B cell (primary cell): ENCODE measurements around the gene PALD1. TPM values are rescaled to one million over a fixed set of nuclear protein-coding genes. Genes with fewer than 3 reads are reported as not detected.

Experiments
- ATAC-seq: fragments of 200-7000 bp; cut with Tn5 transposase; one replicate; pipeline ENCODE4 v1.10.0; 2021; ENCODE audit warnings: low read depth, mild to moderate bottlenecking, moderate number of reproducible peaks, moderate library complexity
- CTCF ChIA-PET: fragments of 350-600 bp; sonication (Branson Sonifier 250); formaldehyde crosslinking; loops from one replicate; lab custom pipeline; 2021; ENCODE audit warnings: antibody characterized with exemption, inconsistent platforms; lab: Charles Lee
- POLR2A ChIA-PET: fragments of 350-600 bp; sonication (Branson Sonifier 250); formaldehyde crosslinking; loops from one replicate; lab custom pipeline; 2021; ENCODE audit warnings: antibody characterized with exemption; lab: Charles Lee
- DNase-seq: peaks from one replicate; pipeline ENCODE4 v3.0.0; 2013
- H2AFZ ChIP-seq: 2 replicates; pipeline ENCODE4 v1.6.1; 2012; ENCODE audit warnings: mild to moderate bottlenecking, low read depth, low read length; ENCODE audit not compliant: insufficient read depth, poor library complexity, severe bottlenecking
- H3K27ac ChIP-seq, 2 donors: 1 replicate in 1 of 2; 2 replicates in 1 of 2; pipeline ENCODE4 v1.5.1; 2012 to 2013; ENCODE audit warnings: low read length in 2 of 2, mild to moderate bottlenecking in 2 of 2, moderate library complexity in 1 of 2
- H3K27me3 ChIP-seq, 4 experiments: fragments of 200-600 bp in 1 of 4; sonication (generic) in 1 of 4; replicated peaks in 1 of 4; 1 replicate in 2 of 4; 2 replicates in 2 of 4; pipeline versions ENCODE4 v1.6.1 to v1.7.0; 2013 to 2016; ENCODE audit warnings: low read length in 3 of 4, mild to moderate bottlenecking in 2 of 4, mixed read lengths in 1 of 4, moderate library complexity in 1 of 4; ENCODE audit not compliant: insufficient read depth in 4 of 4, control insufficient read depth in 3 of 4; ENCODE audit errors: control extremely low read depth in 1 of 4
- H3K36me3 ChIP-seq, 2 experiments: replicated peaks in 1 of 2; 1 replicate in 1 of 2; 2 replicates in 1 of 2; pipeline versions ENCODE4 v1.6.1 to v1.7.1; 2013; ENCODE audit warnings: low read length in 1 of 2; ENCODE audit not compliant: insufficient read depth in 2 of 2, control insufficient read depth in 1 of 2; ENCODE audit errors: control extremely low read depth in 1 of 2, extremely low read depth in 1 of 2
- H3K4me1 ChIP-seq, 2 donors: fragments of 200-600 bp in 1 of 2; sonication (generic) in 1 of 2; 1 replicate in 1 of 2; 2 replicates in 1 of 2; pipeline versions ENCODE4 v1.5.1 to v1.6.1; 2013 to 2017; ENCODE audit warnings: low read length in 2 of 2; ENCODE audit not compliant: control insufficient read depth in 2 of 2, insufficient read depth in 2 of 2
- H3K4me2 ChIP-seq: replicated peaks from 2 replicates; pipeline ENCODE3; 2012; ENCODE audit warnings: mild to moderate bottlenecking, low read depth, low read length; ENCODE audit not compliant: poor library complexity, severe bottlenecking
- H3K4me3 ChIP-seq, 5 experiments: fragments of 200-600 bp in 1 of 5; sonication (generic) in 1 of 5; 1 replicate in 3 of 5; 2 replicates in 2 of 5; pipeline versions ENCODE4 v1.5.1 to v1.7.0; 2011 to 2016; ENCODE audit warnings: low read length in 4 of 5, mild to moderate bottlenecking in 4 of 5, low read depth in 2 of 5, control low read depth in 1 of 5, moderate library complexity in 1 of 5; ENCODE audit not compliant: insufficient read depth in 1 of 5; ENCODE audit errors: control extremely low read depth in 1 of 5, extremely low read depth in 1 of 5
- H3K79me2 ChIP-seq: fragments of 200-600 bp; sonication (generic); one replicate; pipeline ENCODE4 v1.6.0; 2016; ENCODE audit warnings: low read length; ENCODE audit not compliant: control insufficient read depth, insufficient read depth
- H3K9ac ChIP-seq: fragments of 200-600 bp; sonication (generic); 2 replicates; pipeline ENCODE4 v1.6.1; 2017; ENCODE audit warnings: mild to moderate bottlenecking, low read length, moderate library complexity
- H3K9me3 ChIP-seq, 3 donors: one replicate each; pipeline versions ENCODE4 v1.6.1 to v1.7.1; 2013; ENCODE audit warnings: low read length in 2 of 3; ENCODE audit not compliant: control insufficient read depth in 2 of 3, insufficient read depth in 1 of 3; ENCODE audit errors: control extremely low read depth in 1 of 3
- H4K20me1 ChIP-seq: 2 replicates; pipeline ENCODE4 v1.6.0; 2012; ENCODE audit warnings: mild to moderate bottlenecking, low read length; ENCODE audit not compliant: insufficient read depth, control insufficient read depth, poor library complexity, severe bottlenecking
- H3K27ac Mint-ChIP-seq: one replicate; pipeline ENCODE4 v1.8.0; 2021; ENCODE audit warnings: mixed read lengths
- H3K27me3 Mint-ChIP-seq: one replicate; pipeline ENCODE4 v1.8.0; 2021; ENCODE audit warnings: mixed read lengths
- H3K4me1 Mint-ChIP-seq: one replicate; pipeline ENCODE4 v1.8.0; 2021; ENCODE audit warnings: mixed read lengths
- H3K4me3 Mint-ChIP-seq: one replicate; pipeline ENCODE4 v1.8.0; 2021; ENCODE audit warnings: mixed read lengths
- H3K9me3 Mint-ChIP-seq: one replicate; pipeline ENCODE4 v1.8.0; 2022; ENCODE audit warnings: mixed read lengths; ENCODE audit not compliant: insufficient read depth
- EZH2 ChIP-seq: IDR thresholded peaks from 2 replicates; pipeline ENCODE4 v1.6.1; 2012; ENCODE audit warnings: borderline replicate concordance, low read depth, mild to moderate bottlenecking, moderate library complexity, low read length; ENCODE audit not compliant: insufficient read depth, poor library complexity, severe bottlenecking
- WGBS: methylation state at CpG from one replicate; pipeline ENCODE4 v1.1.5; 2013; ENCODE audit warnings: missing lambda C conversion rate; ENCODE audit not compliant: insufficient coverage; 5-methylcytosine and 5-hydroxymethylcytosine counted together
- intact Hi-C: fragments of 100-400 bp; cut with micrococcal nuclease; formaldehyde crosslinking; loops from one replicate; pipeline ENCODE4 v1.10.0; 2022
- polyA plus RNA-seq: library from polyadenylated mRNA; depleted of rRNA; stranded (reverse); fragments of >200 nt; gene quantifications from 2 replicates; pipeline ENCODE4 v1.2.3, GENCODE V29; 2012
- total RNA-seq, 2 donors: library from RNA; stranded (reverse); fragments of 120-200 nt in 1 of 2; gene quantifications; 1 replicate in 1 of 2; 2 replicates in 1 of 2; pipeline versions ENCODE4 v1.2.3 to v1.2.4, GENCODE V29; 2013 to 2022
- TF ChIP-seq, protein P1 (sequence below): fragments of 200-600 bp; IDR thresholded peaks from one replicate; pipeline ENCODE4 v1.8.0; 2022; ENCODE audit warnings: antibody characterized with exemption, mild to moderate bottlenecking

The PALD1 gene
- total and polyA plus RNA-seq, 2 donors (not counting 1 experiment from before 2014, with no cell fraction given) = 2.2 to 2.8 TPM

- H3K9ac ChIP-seq = peak overlapping the region; percentile 14
- Mint-ChIP-seq H3K9me3 (no peaks in the 10 kb centered on the region), H3K4me3 (peak overlapping the region; percentile 62), H3K27ac (no peak overlapping the region), H3K4me1 (peaks cover 17% of the 10 kb centered on the region), H3K27me3 (peaks cover 37% of the 10 kb centered on the region)
- H3K36me3 ChIP-seq = no peaks in the 10 kb centered on the region
- peak overlapping the region; percentile 65 for H2AFZ ChIP-seq
- DNase-seq = no peak
- POLR2A ChIA-PET = no interaction called here
- WGBS = 51% methylated on average over 15 of the region's 17 CpGs
- peaks cover 12 to 15% of the 10 kb centered on the region in 2 donors for H3K4me1 ChIP-seq
- CTCF ChIA-PET = no interaction called here
- TF ChIP-seq, protein P1, sequence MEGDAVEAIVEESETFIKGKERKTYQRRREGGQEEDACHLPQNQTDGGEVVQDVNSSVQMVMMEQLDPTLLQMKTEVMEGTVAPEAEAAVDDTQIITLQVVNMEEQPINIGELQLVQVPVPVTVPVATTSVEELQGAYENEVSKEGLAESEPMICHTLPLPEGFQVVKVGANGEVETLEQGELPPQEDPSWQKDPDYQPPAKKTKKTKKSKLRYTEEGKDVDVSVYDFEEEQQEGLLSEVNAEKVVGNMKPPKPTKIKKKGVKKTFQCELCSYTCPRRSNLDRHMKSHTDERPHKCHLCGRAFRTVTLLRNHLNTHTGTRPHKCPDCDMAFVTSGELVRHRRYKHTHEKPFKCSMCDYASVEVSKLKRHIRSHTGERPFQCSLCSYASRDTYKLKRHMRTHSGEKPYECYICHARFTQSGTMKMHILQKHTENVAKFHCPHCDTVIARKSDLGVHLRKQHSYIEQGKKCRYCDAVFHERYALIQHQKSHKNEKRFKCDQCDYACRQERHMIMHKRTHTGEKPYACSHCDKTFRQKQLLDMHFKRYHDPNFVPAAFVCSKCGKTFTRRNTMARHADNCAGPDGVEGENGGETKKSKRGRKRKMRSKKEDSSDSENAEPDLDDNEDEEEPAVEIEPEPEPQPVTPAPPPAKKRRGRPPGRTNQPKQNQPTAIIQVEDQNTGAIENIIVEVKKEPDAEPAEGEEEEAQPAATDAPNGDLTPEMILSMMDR = no peak
- TF ChIP-seq EZH2 = no peak
- peaks cover 0 to 4% (median 0%) of the 10 kb centered on the region in 3 donors for H3K9me3 ChIP-seq
- intact Hi-C loops = no loop called here
- H3K27ac ChIP-seq = no peak overlapping the region
- no peaks in the 10 kb centered on the region for H4K20me1 ChIP-seq
- ATAC-seq = no peak
- peak overlapping the region; percentile 76 for H3K4me2 ChIP-seq
- no peaks in the 10 kb centered on the region for H3K79me2 ChIP-seq
- H3K27me3 ChIP-seq = peaks cover 0 to 24% (median 12%) of the 10 kb centered on the region in 4 experiments
- H3K4me3 ChIP-seq = no peak overlapping the region
Measured at GRCh38 chr10:70457759-70458305, 20.7 kb upstream of the PALD1 start.

- 6% methylated on average over 61 of the region's 62 CpGs for WGBS
- H3K4me3 ChIP-seq = peak overlapping the region in 3 of 5 experiments; percentile 20 to 50 (median 30)
- H3K9me3 ChIP-seq = peaks cover 0 to 4% (median 0%) of the 10 kb centered on the region in 3 donors
- H3K9ac ChIP-seq = peak overlapping the region; percentile 14
- H3K36me3 ChIP-seq = no peaks in the 10 kb centered on the region
- ChIA-PET CTCF (no interaction called here), POLR2A (no interaction called here)
- peaks cover 12 to 15% of the 10 kb centered on the region in 2 donors for H3K4me1 ChIP-seq
- intact Hi-C loops = no loop called here
- ATAC-seq (peak; percentile 37), DNase-seq (peak; percentile 42)
- no peak overlapping the region for H3K27ac Mint-ChIP-seq
- TF ChIP-seq, protein P1 = no peak
- no peak for TF ChIP-seq EZH2
- peak overlapping the region; percentile 65 for H2AFZ ChIP-seq
- peak overlapping the region; percentile 64 for H3K4me3 Mint-ChIP-seq
- H3K27me3 Mint-ChIP-seq = peaks cover 37% of the 10 kb centered on the region
- peaks cover 0 to 24% (median 12%) of the 10 kb centered on the region in 4 experiments for H3K27me3 ChIP-seq
- no peaks in the 10 kb centered on the region for H3K79me2 ChIP-seq
- H3K4me2 ChIP-seq = peak overlapping the region; percentile 76
- no peaks in the 10 kb centered on the region for H4K20me1 ChIP-seq
- no peak overlapping the region for H3K27ac ChIP-seq
- H3K9me3 Mint-ChIP-seq = no peaks in the 10 kb centered on the region
- peaks cover 17% of the 10 kb centered on the region for H3K4me1 Mint-ChIP-seq
Measured at GRCh38 chr10:70458329-70459060, 20.1 kb upstream of the PALD1 start.
